Neural cell (in vitro differentiated cells): ENCODE measurements around the gene FAM53A. TPM values are rescaled to one million over a fixed set of nuclear protein-coding genes. Genes with fewer than 3 reads are reported as not detected.

ENCODE experiments used
- H2AFZ ChIP-seq: fragments of 200-600, 300-800 bp; sonication (generic), shearing (Covaris generic); 2 replicates; pipeline ENCODE4 v1.6.0; 2014; ENCODE audit warnings: low read depth, mild to moderate bottlenecking, antibody characterized with exemption, low read length, moderate library complexity
- H3F3A ChIP-seq: fragments of 200-600 bp; shearing (Covaris generic); 2 replicates; pipeline ENCODE4 v1.6.1; 2016; ENCODE audit warnings: mild to moderate bottlenecking, moderate library complexity, mixed read lengths, antibody characterized with exemption, low read length; ENCODE audit not compliant: insufficient read depth, poor library complexity, severe bottlenecking
- H3K27ac ChIP-seq: fragments of 200-600, 300-800 bp; sonication (generic), shearing (Covaris generic); 2 replicates; pipeline ENCODE4 v1.5.1; 2014; ENCODE audit warnings: mild to moderate bottlenecking, low read length, moderate library complexity
- H3K27me3 ChIP-seq: fragments of 300-800, 200-600 bp; sonication (generic), shearing (Covaris generic); 2 replicates; pipeline ENCODE4 v1.6.0; 2014; ENCODE audit warnings: mild to moderate bottlenecking, low read depth, low read length, moderate library complexity; ENCODE audit not compliant: insufficient read depth
- H3K36me3 ChIP-seq: fragments of 300-800, 200-600 bp; sonication (generic), shearing (Covaris generic); 2 replicates; pipeline ENCODE4 v1.5.1; 2014; ENCODE audit warnings: mild to moderate bottlenecking, antibody characterized with exemption, low read length, moderate library complexity; ENCODE audit not compliant: insufficient read depth
- H3K4me2 ChIP-seq: fragments of 300-800, 200-600 bp; sonication (generic), shearing (Covaris generic); 2 replicates; pipeline ENCODE4 v1.6.0; 2014; ENCODE audit warnings: mild to moderate bottlenecking, low read length
- H3K4me3 ChIP-seq: fragments of 300-800, 200-600 bp; sonication (generic), shearing (Covaris generic); 2 replicates; pipeline ENCODE4 v1.5.1; 2014; ENCODE audit warnings: mild to moderate bottlenecking, low read length, moderate library complexity
- H3K79me2 ChIP-seq: fragments of 200-600 bp; shearing (Covaris generic); replicated peaks from 2 replicates; pipeline ENCODE4 v1.6.0; 2014; ENCODE audit warnings: mild to moderate bottlenecking, low read length, moderate library complexity; ENCODE audit not compliant: insufficient read depth
- H3K9ac ChIP-seq: fragments of 300-800, 200-600 bp; sonication (generic), shearing (Covaris generic); 2 replicates; pipeline ENCODE4 v1.6.1; 2016; ENCODE audit warnings: mild to moderate bottlenecking, low read length, mixed read lengths
- H3K9me2 ChIP-seq: fragments of 200-600 bp; shearing (Covaris generic); 2 replicates; pipeline ENCODE4 v1.6.1; 2016; ENCODE audit warnings: mild to moderate bottlenecking, low read length, mixed read lengths; ENCODE audit not compliant: insufficient read depth
- H3K9me3 ChIP-seq: fragments of 200-600, 300-800 bp; sonication (generic), shearing (Covaris generic); 2 replicates; pipeline ENCODE4 v1.6.1; 2016; ENCODE audit warnings: mild to moderate bottlenecking, mixed run types, low read length, moderate library complexity, mixed read lengths
- H4K20me1 ChIP-seq: fragments of 200-600 bp; shearing (Covaris generic); 2 replicates; pipeline ENCODE4 v1.6.1; 2016; ENCODE audit warnings: mild to moderate bottlenecking, mixed run types; ENCODE audit not compliant: insufficient read depth
- CTCF ChIP-seq: fragments of 450-650 bp; IDR thresholded peaks from 2 replicates; pipeline ENCODE4 v1.5.1; 2014; ENCODE audit warnings: antibody characterized with exemption, mild to moderate bottlenecking, moderate library complexity; ENCODE audit not compliant: poor library complexity, severe bottlenecking
- EP300 ChIP-seq: fragments of 450-650 bp; conservative IDR thresholded peaks from 2 replicates; pipeline ENCODE4 v1.6.1; 2014; ENCODE audit warnings: antibody characterized with exemption, mild to moderate bottlenecking, moderate library complexity; ENCODE audit not compliant: poor library complexity, severe bottlenecking
- EZH2 ChIP-seq: fragments of 200-600, 300-800 bp; shearing (Covaris generic), sonication (generic); IDR thresholded peaks from 2 replicates; pipeline ENCODE4 v1.6.1; 2014; ENCODE audit warnings: antibody characterized with exemption, low read length, borderline replicate concordance, mild to moderate bottlenecking; ENCODE audit not compliant: insufficient read depth, poor library complexity, severe bottlenecking
- MXI1 ChIP-seq: fragments of 450-650 bp; conservative IDR thresholded peaks from 2 replicates; pipeline ENCODE4 v1.6.1; 2014; ENCODE audit warnings: antibody characterized with exemption, mild to moderate bottlenecking; ENCODE audit not compliant: poor library complexity, severe bottlenecking
- POLR2AphosphoS5 ChIP-seq: IDR thresholded peaks from 2 replicates; pipeline ENCODE4 v1.6.1; 2012
- RAD21 ChIP-seq: fragments of 450-650 bp; conservative IDR thresholded peaks from 2 replicates; pipeline ENCODE4 v1.6.1; 2014; ENCODE audit warnings: antibody characterized with exemption, mild to moderate bottlenecking, moderate library complexity
- REST ChIP-seq: IDR thresholded peaks from 2 replicates; pipeline ENCODE4 v1.6.1; 2012; ENCODE audit warnings: borderline replicate concordance
- SMC3 ChIP-seq: fragments of 450-650 bp; conservative IDR thresholded peaks from 2 replicates; pipeline ENCODE4 v1.6.1; 2014; ENCODE audit warnings: antibody characterized with exemption, mild to moderate bottlenecking, moderate library complexity; ENCODE audit not compliant: poor library complexity
- TAF1 ChIP-seq: IDR thresholded peaks from 2 replicates; pipeline ENCODE4 v1.6.1; 2012; ENCODE audit warnings: low read depth
- polyA plus RNA-seq: library from polyadenylated mRNA; depleted of rRNA; stranded (reverse); fragments of >200 nt; gene quantifications from 2 replicates; pipeline ENCODE4 v1.2.3, GENCODE V29; 2014

The FAM53A gene
- polyA plus RNA-seq, 1 donor from 2014 or later: not detected

- TF ChIP-seq SMC3: no peak
- no peak for TF ChIP-seq POLR2AphosphoS5
- no peak for TF ChIP-seq RAD21
- TF ChIP-seq CTCF: no peak
- no peak for TF ChIP-seq REST
- TF ChIP-seq TAF1: no peak
- TF ChIP-seq EZH2: no peak
- no peak for TF ChIP-seq EP300
- no peak for TF ChIP-seq MXI1
- Histone ChIP-seq H4K20me1 (no peaks in the 10 kb centered on the region), H3F3A (no peaks in the 10 kb centered on the region), H3K27ac (no peak overlapping the region), H3K36me3 (no peaks in the 10 kb centered on the region), H3K9ac (no peak overlapping the region), H3K79me2 (no peaks in the 10 kb centered on the region), H3K27me3 (no peaks in the 10 kb centered on the region), H3K4me2 (no peak overlapping the region), H3K9me2 (no peaks in the 10 kb centered on the region), H3K9me3 (no peaks in the 10 kb centered on the region), H3K4me3 (no peak overlapping the region), H2AFZ (no peak overlapping the region)
These were observed 82.1 kb downstream of the FAM53A start for GRCh38 chr4:1601852-1602654.

- Histone ChIP-seq H3K9me3 (no peaks in the 10 kb centered on the region), H3K36me3 (no peaks in the 10 kb centered on the region)
- TF ChIP-seq MXI1 (no peak), POLR2AphosphoS5 (no peak), REST (no peak), RAD21 (no peak), TAF1 (no peak)
These were observed 82.6 kb downstream of the FAM53A start for GRCh38 chr4:1601533-1601835.

More at GRCh38 chr4:1601533-1601835, 82.6 kb downstream of the FAM53A start:
- H3K4me3 ChIP-seq: no peak overlapping the region
- H3K27me3 ChIP-seq: no peaks in the 10 kb centered on the region
- H2AFZ ChIP-seq: no peak overlapping the region
- H3K4me2 ChIP-seq: no peak overlapping the region
- no peak overlapping the region for H3K27ac ChIP-seq
- H4K20me1 ChIP-seq: no peaks in the 10 kb centered on the region
- H3K79me2 ChIP-seq: no peaks in the 10 kb centered on the region
- no peak overlapping the region for H3K9ac ChIP-seq
- no peaks in the 10 kb centered on the region for H3F3A ChIP-seq
- no peaks in the 10 kb centered on the region for H3K9me2 ChIP-seq
